Measurements from ENCODE around the gene CSNK2B.

The CSNK2B gene

DNA sequence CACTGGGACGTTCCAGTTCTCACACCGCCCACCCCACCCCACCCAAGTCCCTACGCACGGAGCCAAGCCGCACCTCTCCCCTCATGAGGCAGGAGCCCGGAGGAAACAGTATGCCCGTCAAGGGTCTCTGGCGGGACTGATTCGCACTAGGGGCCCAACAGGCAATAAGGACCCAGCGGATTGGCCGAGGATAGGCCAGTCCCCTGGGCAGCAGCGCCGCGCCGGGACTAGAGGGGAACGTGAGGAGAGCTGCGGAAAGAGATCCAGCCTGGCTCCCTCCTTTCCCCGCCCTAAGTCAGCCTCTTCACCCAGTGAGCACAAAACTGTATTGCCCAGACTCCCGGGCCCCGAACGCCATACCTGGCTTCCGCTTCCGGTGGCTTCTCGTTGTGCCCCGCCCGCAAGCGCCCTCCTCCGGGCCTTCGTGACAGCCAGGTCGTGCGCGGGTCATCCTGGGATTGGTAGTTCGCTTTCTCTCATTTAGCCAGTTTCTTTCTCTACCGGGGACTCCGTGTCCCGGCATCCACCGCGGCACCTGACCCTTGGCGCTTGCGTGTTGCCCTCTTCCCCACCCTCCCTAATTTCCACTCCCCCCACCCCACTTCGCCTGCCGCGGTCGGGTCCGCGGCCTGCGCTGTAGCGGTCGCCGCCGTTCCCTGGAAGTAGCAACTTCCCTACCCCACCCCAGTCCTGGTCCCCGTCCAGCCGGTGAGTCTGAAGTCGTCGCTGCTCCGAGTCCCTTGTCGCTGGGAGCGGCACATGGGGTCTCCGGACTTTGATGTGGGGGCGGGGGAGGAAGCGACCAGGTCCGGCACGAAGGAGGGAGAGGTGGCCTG lies at the start of gene CSNK2B:
Gene CSNK2B, plus strand, starts transcription at position 580 of the 836 bp plus-strand sequence. CDS start 752 bp downstream, outside the sequence.
- DNase-seq: peak; percentile 92

DNA sequence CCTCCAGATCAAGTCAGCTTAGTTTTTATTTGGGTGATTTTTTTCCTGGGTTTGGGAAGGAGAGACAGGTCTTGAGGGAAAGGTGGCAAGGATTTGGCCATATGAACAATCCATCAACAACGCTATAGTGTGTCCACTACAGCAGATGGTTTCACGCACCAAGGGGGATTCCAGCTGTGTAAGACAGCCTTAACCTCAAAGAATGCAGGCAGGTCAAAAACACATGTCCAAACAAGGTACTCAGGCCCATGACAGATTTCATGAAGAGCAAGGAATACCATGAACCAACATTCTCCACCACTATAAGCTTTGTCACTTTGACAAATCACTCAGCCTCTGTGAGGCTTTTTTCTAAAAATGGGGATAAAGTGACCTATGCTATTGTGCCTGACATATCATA lies 48.9 kb upstream of the CSNK2B start:
- no peak for DNase-seq

DNA sequence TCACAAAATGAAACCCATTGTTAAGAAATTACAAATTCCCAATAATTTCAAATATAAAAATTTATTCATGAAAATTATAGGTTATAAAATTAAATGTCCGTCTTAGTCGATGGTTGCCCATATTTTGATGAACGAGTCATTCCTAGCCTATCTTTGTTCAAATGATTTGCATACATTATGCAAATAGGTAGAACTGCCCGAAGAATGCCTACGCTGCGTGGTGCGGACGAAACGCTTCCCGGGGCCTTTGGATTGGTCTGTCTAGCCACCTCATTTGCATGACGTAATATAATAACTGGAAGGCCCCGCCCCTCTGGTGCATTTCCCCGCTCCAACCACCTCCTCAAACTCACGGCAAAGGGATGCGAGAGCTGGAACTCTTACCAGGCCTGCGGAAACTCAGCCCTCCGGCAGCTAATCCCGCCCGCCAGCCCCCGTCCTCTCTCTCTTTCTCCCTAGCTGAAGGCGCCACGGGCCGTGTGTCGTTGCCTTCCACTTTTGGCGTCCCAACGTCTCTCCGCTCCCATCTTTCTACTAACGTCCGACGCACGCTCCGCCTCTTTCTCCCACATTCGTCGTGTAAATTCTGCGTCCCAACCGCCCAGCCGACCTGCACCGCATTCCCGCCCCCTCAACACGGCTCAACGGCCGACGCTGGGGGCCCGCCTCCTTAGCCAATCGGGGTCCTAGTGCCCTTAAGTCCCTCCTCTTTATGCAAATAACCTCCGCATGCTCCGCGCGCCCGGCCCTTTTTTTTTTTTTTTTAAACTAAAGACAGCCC lies 45.9 kb upstream of the CSNK2B start:
- DNase-seq: peak; percentile 96

DNA sequence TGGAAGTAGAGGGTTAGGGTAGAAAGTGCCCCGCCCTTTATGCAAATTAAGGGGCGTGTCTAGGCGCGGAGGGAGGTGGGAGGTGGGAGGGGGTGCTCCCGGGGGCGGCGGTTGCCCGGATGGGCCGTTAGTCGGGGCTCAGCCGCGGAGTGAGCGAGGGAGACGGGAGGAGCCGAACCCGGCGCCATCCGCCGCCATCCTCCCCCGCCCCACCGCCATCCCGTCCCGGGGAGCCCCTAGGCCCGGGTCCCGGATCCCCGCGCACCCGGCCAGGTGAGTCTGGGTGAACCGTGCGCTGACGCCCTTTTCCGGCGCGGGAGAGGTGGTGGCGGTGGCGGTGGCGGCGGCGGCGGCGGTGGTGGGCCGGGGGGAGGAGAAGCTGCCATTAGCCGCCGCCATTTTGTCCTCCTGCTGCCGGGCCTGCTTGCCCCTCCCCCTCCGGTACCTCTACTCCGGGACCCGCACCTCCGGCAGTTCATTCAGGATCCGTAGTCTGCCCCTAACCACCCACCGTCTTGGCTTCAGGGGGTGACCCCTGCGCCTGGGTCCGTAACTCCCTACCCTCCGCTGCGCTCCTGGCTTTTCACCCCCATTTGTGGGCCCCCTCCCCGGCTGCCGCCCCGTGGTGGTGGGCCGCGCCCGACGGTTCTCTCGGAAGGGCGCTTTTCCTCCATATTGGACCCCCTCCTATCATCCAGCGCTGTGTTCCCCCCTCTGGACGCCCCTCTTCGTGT lies 45.1 kb upstream of the CSNK2B start, which contains the start of gene PRRC2A:
Gene PRRC2A, plus strand, starts transcription at position 130 of the 734 bp plus-strand sequence. CDS start 2,075 bp downstream, outside the sequence.
- peak; percentile 43 for DNase-seq

DNA sequence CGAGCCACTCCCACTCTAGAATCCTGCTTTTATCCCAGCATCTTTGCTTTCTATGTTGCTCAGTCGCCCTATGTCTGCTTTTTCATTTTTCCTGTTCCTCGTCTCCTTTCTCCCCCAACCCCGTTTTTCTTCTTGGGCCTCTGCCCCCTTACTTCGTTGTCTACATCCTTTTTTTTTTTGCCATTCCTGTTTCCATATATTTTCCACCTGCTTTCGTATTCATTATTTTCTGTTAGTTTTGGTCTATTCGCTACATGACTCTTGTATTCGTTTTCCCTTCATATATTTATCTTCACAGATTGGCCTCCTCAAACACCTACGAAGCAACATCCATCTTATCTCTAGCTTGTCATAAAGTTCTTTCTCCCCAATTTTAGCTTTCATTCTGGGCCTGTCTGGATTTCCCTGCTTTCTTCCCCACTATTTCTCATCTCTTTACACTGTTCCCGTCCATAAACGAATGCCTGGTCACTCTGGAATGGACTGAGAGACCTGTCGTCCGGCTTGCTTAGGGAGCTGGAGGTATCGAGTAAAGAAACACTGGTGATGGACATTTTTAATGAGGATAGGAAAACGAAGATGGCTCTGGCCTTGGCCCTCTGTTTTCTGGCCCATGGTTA lies 44.5 kb upstream of the CSNK2B start:
- no peak for DNase-seq

DNA sequence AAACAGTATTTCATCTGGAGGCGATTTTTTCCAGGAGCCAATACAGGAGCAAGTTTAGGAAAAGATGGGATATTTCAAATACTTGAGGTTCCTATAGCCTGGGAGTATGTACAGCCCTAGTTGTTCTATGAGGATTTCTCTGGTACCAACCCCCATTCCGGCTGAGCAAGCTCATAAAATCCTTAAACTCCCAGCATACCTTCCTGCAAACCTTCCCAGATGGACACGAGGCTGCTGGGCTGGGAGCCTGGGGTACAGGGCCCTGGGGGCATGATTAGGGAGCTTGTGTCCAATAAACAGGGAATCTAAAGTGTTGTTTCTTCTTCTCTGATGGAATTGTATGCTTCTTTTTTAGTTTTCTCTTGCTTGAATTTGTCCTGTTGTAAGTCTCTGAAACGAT lies 43.9 kb upstream of the CSNK2B start:
- DNase-seq: no peak

DNA sequence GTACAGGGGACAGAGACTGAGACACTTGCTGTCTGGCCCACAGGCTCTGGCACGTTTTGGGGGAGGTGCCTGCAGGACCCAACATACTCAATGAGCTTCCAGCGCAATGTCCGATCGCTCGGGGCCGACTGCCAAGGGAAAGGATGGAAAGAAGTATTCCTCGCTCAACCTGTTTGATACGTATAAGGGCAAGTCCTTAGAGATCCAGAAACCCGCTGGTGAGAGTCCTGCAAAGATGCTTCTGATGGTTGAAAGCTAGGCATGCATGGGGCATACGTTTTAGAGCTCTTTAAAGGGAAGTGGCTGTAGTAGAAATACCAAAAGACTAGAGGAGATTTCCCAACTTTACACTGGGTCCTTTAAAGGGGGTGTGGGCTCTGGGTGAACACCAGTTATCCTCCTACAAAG lies 43.2 kb upstream of the CSNK2B start:
- DNase-seq: no peak

DNA sequence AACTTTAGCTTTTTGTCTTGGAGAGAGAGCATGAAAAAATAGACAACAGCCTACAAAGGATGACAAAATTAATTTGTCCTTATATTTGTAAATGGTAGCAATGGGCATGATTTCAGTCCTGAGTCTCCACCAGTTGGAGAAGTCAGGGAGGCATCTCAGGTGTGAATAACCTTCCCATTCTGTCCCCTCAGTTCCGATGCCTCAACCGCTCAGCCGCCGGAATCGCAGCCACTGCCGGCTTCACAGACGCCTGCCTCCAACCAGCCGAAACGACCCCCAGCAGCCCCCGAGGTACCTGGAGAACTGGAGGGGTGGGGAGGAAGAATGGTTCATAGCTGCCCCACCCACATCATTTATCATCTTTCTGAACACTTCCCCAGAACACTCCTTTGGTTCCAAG lies 41.8 kb upstream of the CSNK2B start:
- DNase-seq: no peak

DNA sequence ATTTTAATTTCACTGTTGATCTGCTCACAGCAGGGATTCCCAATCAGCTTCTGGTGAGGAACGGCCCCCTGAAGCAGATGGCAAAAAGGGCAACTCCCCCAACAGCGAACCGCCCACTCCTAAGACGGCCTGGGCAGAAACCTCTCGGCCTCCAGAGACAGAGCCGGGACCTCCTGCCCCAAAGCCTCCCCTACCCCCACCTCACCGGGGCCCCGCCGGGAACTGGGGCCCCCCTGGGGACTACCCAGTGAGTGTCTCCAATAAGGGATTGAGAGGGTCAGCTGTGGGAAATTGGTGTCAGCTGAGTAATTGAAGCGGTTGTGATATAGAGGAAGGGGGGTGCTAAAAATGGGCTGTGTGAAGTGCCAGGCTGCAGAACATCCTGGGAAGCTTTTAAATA lies 38.9 kb upstream of the CSNK2B start:
- DNase-seq: no peak

DNA sequence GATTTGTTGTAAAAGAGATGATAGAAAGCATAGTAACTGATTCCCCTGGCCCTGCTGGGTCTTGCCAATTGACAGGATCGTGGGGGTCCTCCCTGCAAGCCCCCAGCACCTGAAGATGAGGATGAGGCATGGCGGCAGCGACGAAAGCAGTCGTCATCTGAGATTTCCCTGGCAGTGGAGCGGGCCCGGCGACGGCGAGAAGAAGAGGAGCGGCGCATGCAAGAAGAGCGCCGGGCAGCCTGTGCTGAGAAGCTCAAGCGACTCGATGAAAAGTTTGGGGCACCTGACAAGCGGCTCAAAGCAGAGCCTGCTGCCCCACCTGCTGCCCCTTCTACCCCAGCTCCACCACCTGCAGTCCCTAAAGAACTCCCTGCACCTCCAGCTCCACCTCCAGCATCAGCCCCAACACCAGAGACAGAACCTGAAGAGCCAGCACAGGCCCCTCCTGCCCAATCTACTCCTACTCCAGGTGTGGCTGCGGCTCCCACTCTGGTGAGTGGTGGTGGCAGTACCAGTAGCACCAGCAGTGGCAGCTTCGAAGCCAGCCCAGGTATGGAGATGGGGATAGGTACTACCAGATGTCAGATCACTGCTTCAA lies 38.1 kb upstream of the CSNK2B start:
- DNase-seq: no peak

DNA sequence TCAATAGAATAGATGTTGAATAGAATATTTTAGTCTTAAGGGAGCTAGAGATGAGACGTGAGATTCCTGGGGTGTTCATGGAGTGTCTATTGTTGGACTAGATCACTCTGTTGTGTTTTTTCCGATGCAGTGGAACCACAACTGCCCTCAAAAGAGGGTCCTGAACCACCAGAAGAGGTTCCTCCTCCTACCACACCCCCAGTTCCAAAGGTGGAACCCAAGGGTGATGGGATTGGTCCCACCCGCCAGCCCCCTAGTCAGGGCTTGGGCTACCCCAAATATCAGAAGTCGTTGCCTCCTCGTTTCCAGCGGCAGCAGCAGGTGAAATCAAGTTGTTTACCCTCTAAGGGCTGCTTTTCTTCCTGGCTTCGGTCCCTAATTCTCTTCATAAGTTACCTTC lies 36.9 kb upstream of the CSNK2B start:
- DNase-seq: no peak

DNA sequence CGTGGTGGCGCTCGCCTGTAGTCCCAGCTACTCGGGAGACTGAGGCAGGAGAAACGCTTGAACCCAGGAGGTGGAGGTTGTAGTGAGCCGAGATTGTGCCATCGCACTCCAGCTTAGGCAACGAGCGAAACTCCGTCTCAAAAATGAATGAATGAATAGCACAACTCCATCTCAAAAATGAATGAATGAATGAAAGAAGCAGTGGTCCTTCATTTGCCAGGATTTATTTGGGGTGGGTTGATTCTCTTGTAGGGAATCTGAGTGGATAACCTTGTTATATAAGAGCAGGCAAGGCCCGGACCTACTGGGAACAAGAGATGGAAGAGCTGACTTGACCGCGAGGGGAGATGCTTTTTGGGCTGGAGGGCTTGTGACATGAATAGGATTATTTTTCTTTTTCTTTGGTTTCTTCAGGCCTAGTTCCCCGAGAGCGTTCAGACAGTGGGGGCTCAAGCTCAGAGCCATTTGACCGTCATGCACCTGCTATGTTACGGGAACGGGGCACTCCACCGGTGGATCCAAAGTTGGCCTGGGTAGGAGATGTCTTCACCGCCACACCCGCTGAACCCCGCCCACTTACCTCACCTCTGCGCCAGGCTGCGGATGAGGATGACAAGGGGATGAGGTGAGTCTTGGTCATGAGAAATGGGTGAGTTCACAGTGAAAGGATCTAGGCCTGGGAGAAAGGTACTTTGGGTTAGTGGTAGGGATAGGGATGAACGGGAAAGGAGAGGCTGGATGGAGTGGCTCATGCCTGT lies 35.5 kb upstream of the CSNK2B start:
- no peak for DNase-seq

DNA sequence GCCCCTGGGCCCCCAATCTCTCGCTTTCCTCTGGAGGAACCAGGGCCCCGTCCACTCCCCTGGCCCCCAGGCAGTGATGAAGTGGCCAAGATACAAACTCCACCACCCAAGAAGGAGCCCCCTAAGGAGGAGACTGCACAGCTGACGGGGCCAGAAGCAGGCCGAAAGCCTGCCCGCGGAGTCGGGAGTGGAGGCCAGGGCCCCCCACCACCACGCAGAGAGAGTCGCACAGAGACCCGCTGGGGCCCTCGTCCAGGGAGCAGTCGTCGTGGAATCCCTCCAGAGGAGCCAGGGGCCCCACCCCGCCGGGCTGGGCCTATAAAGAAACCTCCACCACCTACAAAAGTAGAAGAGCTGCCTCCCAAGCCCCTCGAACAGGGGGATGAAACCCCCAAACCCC lies 34.7 kb upstream of the CSNK2B start:
- DNase-seq: no peak

DNA sequence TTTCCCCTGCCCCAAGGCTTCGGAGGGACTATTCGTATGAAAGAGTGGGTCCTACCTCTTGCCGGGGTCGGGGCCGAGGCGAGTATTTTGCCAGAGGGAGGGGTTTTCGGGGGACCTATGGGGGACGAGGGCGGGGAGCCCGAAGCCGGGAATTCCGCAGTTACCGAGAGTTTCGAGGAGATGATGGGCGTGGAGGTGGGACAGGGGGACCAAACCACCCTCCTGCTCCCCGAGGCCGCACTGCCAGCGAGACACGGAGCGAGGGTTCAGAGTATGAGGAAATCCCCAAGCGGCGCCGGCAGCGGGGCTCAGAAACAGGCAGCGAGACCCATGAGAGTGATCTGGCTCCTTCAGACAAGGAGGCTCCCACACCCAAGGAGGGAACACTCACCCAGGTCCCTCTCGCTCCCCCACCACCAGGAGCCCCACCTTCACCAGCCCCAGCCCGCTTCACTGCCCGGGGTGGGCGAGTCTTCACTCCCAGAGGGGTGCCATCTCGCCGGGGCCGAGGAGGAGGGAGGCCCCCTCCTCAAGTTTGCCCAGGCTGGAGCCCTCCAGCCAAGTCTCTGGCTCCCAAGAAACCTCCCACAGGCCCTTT lies 34.1 kb upstream of the CSNK2B start:
- DNase-seq: no peak

DNA sequence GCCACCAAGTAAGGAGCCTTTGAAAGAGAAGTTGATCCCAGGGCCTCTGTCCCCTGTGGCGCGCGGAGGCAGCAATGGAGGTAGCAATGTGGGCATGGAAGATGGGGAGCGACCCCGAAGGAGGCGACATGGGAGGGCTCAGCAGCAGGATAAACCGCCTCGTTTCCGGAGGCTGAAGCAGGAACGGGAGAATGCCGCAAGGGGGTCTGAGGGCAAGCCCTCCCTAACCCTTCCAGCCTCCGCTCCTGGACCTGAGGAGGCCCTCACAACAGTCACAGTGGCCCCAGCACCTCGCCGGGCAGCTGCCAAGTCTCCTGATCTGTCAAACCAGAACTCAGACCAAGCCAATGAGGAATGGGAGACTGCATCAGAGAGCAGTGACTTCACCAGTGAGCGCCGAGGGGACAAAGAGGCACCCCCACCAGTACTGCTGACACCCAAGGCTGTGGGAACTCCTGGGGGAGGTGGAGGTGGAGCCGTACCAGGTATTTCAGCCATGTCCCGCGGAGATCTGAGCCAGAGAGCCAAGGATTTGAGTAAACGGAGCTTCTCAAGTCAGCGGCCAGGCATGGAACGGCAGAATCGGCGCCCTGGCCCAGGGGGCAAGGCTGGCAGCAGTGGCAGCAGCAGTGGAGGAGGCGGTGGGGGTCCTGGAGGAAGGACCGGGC lies 33.5 kb upstream of the CSNK2B start:
- DNase-seq: no peak

DNA sequence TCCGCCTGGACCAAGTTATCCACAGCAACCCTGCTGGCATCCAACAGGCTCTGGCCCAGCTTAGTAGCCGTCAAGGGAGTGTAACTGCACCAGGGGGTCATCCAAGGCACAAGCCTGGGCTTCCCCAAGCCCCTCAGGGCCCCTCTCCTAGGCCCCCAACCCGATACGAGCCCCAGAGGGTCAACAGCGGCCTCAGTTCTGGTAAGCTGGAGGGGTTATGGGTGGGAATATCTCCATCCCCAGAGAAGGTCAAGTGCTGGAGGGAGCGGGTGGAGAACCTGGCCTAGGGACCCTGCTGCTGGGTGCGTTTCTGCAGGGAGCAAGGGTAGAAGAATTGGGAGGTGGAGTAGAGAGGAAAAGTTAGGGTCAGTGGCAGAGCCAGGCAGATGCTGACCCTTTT lies 32.4 kb upstream of the CSNK2B start:
- DNase-seq: no peak

DNA sequence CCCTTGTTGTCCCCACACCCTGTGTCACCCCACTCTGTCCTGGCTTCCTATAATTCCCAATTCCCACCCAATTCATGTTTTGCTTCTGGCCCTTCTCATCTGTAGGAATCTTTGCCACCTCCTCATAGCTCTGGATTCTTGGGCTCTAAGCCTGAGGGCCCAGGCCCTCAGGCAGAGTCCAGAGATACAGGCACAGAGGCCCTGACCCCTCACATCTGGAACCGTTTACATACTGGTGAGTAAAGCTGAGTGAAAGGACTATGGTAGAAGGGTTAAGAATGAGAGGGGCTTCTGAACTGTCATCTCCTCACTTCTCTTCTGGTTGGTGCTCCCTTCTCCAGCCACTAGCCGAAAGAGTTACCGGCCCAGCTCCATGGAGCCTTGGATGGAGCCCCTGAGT lies 31.7 kb upstream of the CSNK2B start:
- no peak for DNase-seq

DNA sequence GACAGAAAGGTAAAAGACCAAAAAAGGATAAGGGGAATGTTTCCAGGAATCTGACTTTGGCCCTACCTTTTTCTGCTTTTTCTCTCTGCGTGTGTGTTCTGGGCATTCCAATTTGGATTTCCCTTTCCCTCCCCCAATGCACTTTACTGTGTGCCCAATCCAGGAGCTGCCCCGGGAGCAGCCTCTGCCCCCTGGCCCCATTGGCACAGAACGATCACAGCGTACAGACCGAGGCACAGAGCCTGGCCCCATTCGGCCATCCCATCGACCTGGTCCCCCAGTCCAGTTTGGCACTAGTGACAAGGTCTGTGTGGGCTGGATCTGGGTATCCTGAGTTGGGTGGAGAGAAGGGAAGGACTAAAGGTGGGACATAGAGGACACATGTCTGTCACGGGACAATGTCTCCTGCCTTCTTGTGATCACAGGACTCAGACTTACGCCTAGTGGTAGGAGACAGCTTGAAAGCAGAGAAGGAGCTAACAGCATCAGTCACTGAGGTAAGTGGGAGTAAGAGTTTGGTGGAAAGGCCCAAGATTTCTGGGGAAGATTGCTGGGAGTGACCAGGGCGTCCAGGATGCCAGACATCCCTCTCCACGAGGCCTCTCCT lies 30.8 kb upstream of the CSNK2B start:
- no peak for DNase-seq

DNA sequence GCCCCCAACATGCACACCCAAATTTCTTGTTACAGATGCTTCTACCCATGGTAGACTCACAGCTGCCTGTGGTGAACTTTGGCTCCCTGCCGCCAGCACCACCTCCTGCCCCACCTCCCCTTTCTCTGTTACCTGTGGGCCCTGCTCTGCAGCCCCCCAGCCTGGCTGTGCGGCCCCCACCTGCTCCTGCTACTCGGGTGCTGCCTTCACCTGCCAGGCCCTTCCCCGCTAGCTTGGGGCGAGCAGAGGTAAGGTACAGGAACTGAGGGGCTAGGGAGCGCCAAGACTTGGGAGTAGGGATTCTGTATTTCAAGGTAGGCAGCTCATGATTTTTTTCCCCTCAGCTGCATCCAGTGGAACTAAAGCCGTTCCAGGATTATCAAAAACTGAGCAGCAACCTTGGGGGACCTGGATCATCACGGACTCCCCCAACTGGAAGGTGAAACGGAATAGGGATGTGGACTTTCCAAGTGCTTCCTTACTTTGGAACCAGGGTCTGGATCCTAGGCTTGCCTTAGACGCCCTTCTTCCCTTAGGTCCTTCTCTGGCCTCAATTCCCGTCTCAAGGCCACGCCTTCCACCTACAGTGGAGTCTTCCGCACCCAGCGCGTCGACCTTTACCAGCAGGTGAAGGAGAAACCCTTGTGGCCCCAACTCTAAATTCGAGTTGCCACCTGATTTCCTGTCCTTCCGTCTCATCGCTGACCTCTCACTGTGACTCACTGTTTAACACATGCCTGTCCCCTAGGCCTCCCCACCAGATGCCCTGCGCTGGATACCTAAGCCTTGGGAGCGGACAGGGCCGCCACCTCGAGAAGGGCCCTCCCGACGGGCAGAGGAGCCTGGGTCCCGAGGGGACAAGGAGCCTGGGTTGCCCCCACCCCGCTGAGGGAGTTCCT lies 28.9 kb upstream of the CSNK2B start:
- no peak for DNase-seq
